GM03348 (cell line): ENCODE data around the gene MRPL42.
"Not testable (repeated sequence)": the region's sequence is repeated elsewhere in the genome, so short reads cannot be mapped to it uniquely, and the experiment has no call there.

Experiments used
- DNase-seq: peaks from one replicate; pipeline ENCODE4 v3.0.0; 2012; ENCODE audit warnings: low spot score

The MRPL42 gene

GRCh38 chr12:93447555-93448290 lies 19.6 kb upstream of the MRPL42 start:
- no peak for DNase-seq

- no peak for DNase-seq
These were observed 18.5 kb upstream of the MRPL42 start for GRCh38 chr12:93448796-93449195.

DNA sequence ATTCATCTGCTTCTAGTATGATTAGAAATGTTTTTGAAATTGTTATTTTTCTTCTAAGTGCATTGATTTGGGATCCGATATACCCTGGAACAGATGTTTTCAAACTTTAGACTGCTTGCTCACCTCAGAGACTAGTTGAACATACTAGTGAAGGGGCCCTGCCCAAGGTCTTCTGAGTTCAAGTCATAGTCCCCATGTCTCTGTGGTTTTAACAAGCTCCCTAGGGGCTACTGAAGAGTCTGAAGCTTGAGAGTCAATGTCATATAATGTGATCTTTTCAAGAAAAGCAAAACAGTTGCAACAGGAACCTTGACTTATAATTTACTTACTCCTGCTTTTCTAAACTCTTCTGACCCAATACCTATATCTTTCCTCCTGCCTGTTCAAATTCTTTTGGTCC lies 18.0 kb upstream of the MRPL42 start:
- DNase-seq = no peak

GRCh38 chr12:93451423-93452158 lies 15.7 kb upstream of the MRPL42 start:
- DNase-seq = no peak

DNA sequence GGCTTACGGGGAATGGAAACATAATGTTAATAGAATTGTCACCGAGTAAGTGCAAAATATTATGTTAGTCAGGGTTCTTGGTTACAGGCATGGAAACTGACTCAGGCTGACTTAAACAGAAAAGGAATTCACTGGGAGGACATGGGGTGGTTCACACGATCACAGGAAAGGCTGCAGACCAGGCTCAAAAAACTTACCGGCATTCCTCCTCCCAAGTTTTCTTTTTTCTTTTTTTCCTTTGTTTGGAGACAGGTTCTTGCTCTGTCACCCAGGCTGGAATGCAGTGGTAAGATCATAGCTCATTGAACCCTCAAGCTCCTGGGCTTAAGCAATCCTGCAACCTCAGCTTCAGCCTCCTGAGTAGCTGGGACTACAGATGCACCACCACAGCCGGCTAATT lies 13.7 kb upstream of the MRPL42 start:
- DNase-seq = peak; percentile 48

DNA sequence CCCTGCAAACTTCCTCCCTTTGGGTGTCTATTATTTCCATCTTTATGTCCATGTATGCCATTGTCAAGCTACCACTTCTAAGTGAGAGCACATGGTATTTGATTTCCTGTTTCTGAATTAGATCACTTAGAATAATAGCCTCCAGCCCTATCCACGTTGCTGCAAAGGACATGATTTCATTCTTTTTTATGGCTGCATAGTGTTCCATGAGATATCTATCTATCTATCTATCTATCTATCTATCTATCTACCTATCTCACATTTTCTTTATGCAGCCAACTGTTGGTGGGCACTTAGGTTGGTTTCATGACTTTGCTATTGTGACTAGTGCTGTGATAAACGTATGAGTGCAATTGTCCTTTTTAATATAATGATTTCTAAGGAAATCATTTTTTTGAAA lies 11.2 kb upstream of the MRPL42 start:
- no peak for DNase-seq

- no peak for DNase-seq
These were observed 8.2 kb upstream of the MRPL42 start for GRCh38 chr12:93459097-93459496.

DNA sequence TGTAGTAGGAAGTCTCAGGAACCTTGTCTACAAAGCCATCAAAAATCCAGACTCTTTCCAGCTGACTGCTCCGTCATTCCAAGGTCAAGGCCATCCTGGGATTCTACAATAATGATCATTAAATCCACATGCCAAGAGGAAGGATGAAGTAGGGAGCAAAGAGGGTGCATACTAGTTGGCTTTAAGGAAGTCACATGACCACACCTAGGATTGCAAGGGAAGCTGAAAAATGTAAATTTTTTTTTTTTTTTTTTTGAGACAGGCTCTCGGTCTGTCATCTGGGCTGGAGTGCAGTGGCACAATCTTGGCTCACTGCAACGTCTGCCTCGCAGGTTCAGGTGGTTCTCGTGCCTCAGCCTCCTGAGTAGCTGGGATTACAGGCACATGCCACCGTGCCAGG lies 7.3 kb upstream of the MRPL42 start:
- no peak for DNase-seq

DNA sequence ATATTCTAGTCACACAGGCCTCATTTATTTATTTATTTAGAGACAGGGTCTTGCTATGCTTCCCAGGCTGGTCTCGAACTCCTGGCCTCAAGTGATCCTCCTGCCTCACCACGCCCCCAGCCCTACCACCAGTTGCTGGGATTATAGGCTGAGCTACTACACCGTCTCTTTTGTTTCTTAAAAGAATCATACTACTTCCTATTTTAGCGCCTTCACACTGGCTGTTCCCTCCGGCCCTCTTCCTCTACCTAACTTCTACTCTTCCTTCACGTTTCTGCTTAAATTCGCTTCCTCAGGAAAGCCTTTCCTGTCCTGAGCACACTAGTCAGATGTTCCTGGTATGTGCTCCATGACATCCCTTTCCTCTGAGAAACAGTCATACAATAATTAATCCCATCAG lies 6.4 kb upstream of the MRPL42 start:
- no peak for DNase-seq

GRCh38 chr12:93461503-93461902 lies 5.8 kb upstream of the MRPL42 start:
- DNase-seq = no peak

DNA sequence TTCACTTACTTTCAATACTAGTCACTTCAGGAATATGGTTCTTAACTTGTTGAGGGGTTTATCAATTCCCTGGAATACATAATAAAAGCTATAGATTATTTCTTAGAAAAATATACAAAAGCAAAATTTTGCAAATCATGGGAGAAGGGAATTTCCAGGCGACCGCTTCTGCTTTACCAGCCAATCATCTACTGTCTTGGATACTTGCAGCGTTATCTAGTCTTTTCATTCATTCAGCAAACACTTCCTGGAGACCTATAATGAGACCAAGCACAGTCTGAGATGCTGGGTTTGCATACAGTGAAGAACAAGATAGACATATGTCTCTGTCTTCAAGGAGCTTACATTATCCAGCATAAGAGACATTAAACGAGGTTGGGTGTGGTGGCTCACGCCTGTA lies 1.5 kb upstream of the MRPL42 start:
- DNase-seq = no peak

- no peak for DNase-seq
These were observed 526 bp upstream of the MRPL42 start for GRCh38 chr12:93466625-93467350.

DNA sequence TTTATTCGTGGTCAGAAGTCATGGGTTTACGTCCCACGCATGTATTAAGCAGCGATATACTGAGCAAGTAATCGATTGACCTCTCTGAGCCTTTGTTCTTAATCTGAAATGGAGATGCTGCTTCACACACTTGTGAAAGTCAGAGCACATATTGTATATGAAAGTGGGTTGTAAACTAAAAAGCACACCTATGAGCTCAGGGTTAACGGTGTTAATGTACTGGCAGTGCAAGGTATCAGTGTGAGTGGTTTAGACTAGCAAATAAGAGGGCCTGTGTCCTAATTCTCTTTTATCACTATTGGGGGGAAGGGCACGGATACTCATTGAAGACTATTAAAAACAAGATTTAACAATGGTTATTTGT lies 676 bp downstream of the MRPL42 start:
- no peak for DNase-seq

DNA sequence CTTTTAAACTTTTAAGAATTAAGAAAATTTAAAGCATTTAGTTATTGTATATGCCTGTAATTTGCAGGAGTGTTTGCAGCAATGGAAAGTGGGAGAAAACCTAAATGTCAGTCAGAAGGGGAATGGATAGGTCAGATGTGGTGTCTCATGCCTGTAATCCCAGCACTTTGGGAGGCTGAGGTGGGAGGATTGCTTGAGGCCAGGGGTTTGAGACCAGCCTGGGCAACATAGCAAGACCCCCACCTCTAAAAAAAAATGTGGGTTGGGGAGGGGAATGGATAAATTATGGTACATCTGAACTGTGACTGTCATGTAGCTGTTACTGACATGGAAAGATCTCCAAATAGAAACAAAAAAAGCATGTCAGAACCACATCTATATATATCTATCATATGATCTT lies 2.1 kb downstream of the MRPL42 start:
- DNase-seq = no peak

- DNase-seq = no peak
These were observed 9.2 kb downstream of the MRPL42 start for GRCh38 chr12:93476555-93476954.

- DNase-seq = no peak
These were observed 15.4 kb downstream of the MRPL42 start for GRCh38 chr12:93482721-93483120.

DNA sequence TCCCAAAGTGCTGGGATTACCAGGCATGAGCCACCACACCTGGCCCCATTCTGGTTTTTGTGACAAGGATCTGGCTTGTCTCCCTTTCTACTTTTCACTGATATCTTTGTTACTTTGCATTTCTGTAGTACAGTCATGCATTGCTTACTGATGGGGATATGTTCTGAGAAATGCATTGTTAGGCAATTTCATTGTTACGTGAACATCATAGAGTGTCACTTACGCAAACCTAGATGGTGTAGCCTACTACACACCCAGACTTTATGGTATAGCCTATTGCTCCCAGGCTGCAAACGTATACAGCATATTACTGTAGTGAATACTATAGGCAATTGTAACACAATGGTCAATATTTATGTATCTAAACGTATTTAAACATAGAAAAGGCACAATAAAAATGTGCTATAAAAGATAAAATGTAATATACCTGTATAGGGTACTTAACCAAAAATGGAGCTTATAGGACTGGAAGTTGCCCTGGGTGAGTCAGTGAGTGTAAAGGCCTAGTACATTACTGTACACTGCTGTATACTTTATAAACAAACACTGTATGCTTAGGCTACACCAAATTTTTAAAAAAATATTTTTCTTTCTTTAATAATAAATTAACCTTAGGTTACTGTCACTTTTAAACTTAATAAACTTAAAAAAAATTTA lies 16.0 kb downstream of the MRPL42 start:
- no peak for DNase-seq

GRCh38 chr12:93484315-93484981 lies 17.1 kb downstream of the MRPL42 start:
- DNase-seq = no peak

DNA sequence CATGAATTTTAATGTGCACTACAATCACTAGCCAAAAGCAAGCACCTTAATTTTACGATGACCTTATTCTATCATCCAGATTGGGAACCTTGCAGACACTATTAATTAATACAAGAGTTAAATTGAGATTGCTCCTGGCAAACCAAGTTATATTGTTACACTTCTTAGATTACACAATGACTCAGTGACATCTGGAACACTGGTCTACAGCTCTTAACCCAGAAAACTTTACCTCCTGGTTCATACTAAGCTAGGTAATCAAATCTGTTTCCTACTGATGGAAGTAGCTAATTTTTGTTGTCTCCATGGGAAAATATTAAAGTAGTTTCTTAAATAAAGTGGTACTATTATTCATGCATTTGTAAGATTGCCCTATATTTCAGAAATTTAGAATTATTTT lies 25.5 kb downstream of the MRPL42 start:
- DNase-seq = not testable (repeated sequence)

DNA sequence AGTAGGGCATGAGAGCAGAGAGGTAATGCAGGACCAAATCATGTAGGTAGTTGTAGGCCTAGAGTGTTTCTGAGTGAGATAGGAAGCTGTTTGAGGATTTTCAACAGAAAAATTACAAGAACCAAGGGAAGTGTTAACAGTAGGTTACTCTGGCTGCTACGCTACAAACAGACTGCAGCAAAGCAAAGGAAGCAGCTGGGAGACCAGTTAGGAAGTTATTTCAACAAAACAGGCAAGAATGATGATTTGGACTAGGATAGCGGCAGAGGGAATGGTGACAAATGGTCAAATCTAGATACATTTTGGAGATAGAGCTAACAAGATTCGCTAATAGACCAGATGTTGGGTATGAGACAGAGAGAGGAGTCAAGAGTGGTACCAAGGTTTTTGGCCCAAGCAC lies 26.8 kb downstream of the MRPL42 start:
- no peak for DNase-seq

GRCh38 chr12:93497456-93497855 lies 30.1 kb downstream of the MRPL42 start:
- DNase-seq = no peak

- not testable (repeated sequence) for DNase-seq
These were observed 31.5 kb downstream of the MRPL42 start for GRCh38 chr12:93498813-93499212.
